Lung (tissue), 12 donors: Measurements from ENCODE around the gene ISM2. TPM values are rescaled to one million over a fixed set of nuclear protein-coding genes. Genes with fewer than 3 reads are reported as not detected.

ENCODE experiments used
- ATAC-seq: fragments of 200-7000 bp; cut with Tn5 transposase; one replicate; pipeline ENCODE4 v1.9.1; 2020; ENCODE audit warnings: moderate number of reproducible peaks; ENCODE audit not compliant: insufficient read depth, low FRiP score
- DNase-seq, 3 donors: peaks; one replicate each; pipeline ENCODE4 v3.0.0-alpha.2; 2013 to 2017
- H3K27ac ChIP-seq, 2 donors: one replicate each; pipeline ENCODE4 v1.5.1; 2013; ENCODE audit warnings: mild to moderate bottlenecking in 2 of 2, moderate library complexity in 2 of 2, control low read depth in 1 of 2, inconsistent platforms in 1 of 2, low read depth in 1 of 2, low read length in 1 of 2
- H3K27me3 ChIP-seq, 3 donors: one replicate each; pipeline ENCODE4 v1.5.1; 2013; ENCODE audit warnings: low read length in 2 of 3; ENCODE audit not compliant: control insufficient read depth in 3 of 3, insufficient read depth in 3 of 3
- H3K36me3 ChIP-seq, 4 donors: one replicate each; pipeline ENCODE4 v1.5.1; 2013; ENCODE audit warnings: low read length in 4 of 4, mild to moderate bottlenecking in 1 of 4, moderate library complexity in 1 of 4; ENCODE audit not compliant: control insufficient read depth in 4 of 4, insufficient read depth in 4 of 4
- H3K4me1 ChIP-seq, 5 donors: one replicate each; pipeline ENCODE4 v1.5.1; 2013; ENCODE audit warnings: low read length in 5 of 5, mild to moderate bottlenecking in 2 of 5, moderate library complexity in 1 of 5; ENCODE audit not compliant: control insufficient read depth in 5 of 5, insufficient read depth in 5 of 5
- H3K4me3 ChIP-seq: one replicate; pipeline ENCODE4 v1.5.1; 2013; ENCODE audit warnings: mild to moderate bottlenecking, control low read depth, moderate library complexity
- H3K9ac ChIP-seq, 2 donors: one replicate each; pipeline ENCODE4 v1.5.1; 2013; ENCODE audit warnings: low read length in 2 of 2, control low read depth in 1 of 2; ENCODE audit not compliant: insufficient read depth in 1 of 2
- H3K9me3 ChIP-seq, 4 donors: one replicate each; pipeline ENCODE4 v1.5.1; 2013; ENCODE audit warnings: low read length in 3 of 4, mild to moderate bottlenecking in 1 of 4, moderate library complexity in 1 of 4; ENCODE audit not compliant: control insufficient read depth in 4 of 4, insufficient read depth in 3 of 4
- CTCF ChIP-seq: IDR thresholded peaks from 2 replicates; pipeline ENCODE4 v1.5.1; 2012; ENCODE audit warnings: mild to moderate bottlenecking; ENCODE audit errors: control extremely low read depth, extremely low read depth
- WGBS, 2 donors: extraction: QIAGEN DNeasy Blood & Tissue Kit; methylation state at CpG; one replicate each; pipeline ENCODE4 v1.1.7; 2013; 5-methylcytosine and 5-hydroxymethylcytosine counted together
- polyA plus RNA-seq, 2 donors: library from polyadenylated mRNA; stranded (reverse); fragments of 200-250 nt; gene quantifications; one replicate each; pipeline ENCODE4 v1.2.1, GENCODE V29; 2013
- total RNA-seq, 2 donors: library from RNA; depleted of rRNA in 1 of 2; stranded (reverse); fragments of >200 nt in 1 of 2; gene quantifications; one replicate each; pipeline ENCODE4 v1.2.1, GENCODE V29; 2014 to 2021
- donor health status: control.
- donor health status: control.
- donor health status: Bipolar disorder and iron deficiency.
- donor health status: healthy.
- donor health status: DM: yes; HTN: yes; CAD: no.

ISM2 gene
- total and polyA plus RNA-seq, 4 donors: 0.02 TPM; not detected in 3

- H3K9ac ChIP-seq: no peak overlapping the region
- 93 to 94% methylated on average over 8 of the region's 8 CpGs for WGBS, 2 donors
- peaks cover 0 to 29% (median 16%) of the 10 kb centered on the region in 4 donors for H3K36me3 ChIP-seq
- TF ChIP-seq CTCF: no peak
- peaks cover 0 to 1% (median 0%) of the 10 kb centered on the region in 4 donors for H3K9me3 ChIP-seq
- no peak overlapping the region for H3K4me3 ChIP-seq
- no peak overlapping the region for H3K27ac ChIP-seq
- peaks cover 0 to 3% (median 0%) of the 10 kb centered on the region in 5 donors for H3K4me1 ChIP-seq
- ATAC-seq: no peak
- no peaks in the 10 kb centered on the region for H3K27me3 ChIP-seq
- DNase-seq: no peak
These were observed 13.0 kb upstream of the ISM2 start for GRCh38 chr14:77511486-77512162.

DNA sequence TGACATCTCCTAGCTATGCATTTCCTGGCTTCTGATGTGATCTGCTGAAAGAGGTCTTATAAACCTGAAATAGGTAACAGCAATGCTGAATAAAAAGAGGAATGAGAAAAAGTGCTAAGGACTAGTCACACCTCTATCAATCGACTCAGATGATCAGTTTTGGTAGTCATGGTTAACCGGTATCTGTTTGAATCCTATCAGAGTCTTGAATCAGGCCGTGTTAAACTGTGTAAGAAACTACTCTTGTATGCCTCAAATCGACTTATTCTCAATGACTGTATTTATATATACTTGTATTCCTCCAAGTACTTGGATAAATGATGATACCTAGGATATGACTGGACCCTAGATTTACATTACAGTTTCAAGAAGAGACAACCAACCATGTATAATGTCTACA lies 10.8 kb upstream of the ISM2 start:
- Histone ChIP-seq H3K9me3 (peaks cover 0 to 1% (median 0%) of the 10 kb centered on the region in 4 donors), H3K27ac (no peak overlapping the region), H3K36me3 (peaks cover 0 to 24% (median 16%) of the 10 kb centered on the region in 4 donors), H3K9ac (no peak overlapping the region), H3K4me1 (no peaks in the 10 kb centered on the region), H3K27me3 (no peaks in the 10 kb centered on the region), H3K4me3 (no peak overlapping the region)
- ATAC-seq: no peak
- DNase-seq: no peak
- TF ChIP-seq CTCF: no peak
- WGBS, 2 donors: 94 to 98% methylated on average over 4 of the region's 4 CpGs

DNA sequence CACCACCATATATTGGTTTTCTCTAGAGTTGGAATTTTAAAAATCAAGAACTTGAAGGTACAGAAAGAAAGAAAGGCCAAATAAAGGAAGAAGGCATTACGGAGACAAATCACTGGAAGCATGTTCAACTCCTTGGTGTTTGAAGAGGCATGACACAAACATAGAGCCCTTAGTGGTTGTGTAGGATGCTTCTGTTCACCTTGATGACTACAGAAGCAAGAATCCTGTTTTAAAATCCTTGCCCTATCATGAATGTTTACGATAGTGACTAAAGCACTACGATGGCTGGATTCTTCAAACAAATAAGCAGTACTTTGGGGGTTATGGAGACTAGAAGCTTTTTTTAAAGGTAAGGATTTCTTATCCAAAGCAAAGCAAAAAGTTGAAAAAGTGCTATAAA lies 10.3 kb upstream of the ISM2 start:
- ATAC-seq (no peak), DNase-seq (no peak)
- H3K4me1 ChIP-seq: no peaks in the 10 kb centered on the region
- TF ChIP-seq CTCF: no peak
- H3K9me3 ChIP-seq: peaks cover 0 to 1% (median 0%) of the 10 kb centered on the region in 4 donors
- 92 to 97% methylated on average over 3 of the region's 3 CpGs for WGBS, 2 donors
- H3K36me3 ChIP-seq: peaks cover 0 to 24% (median 15%) of the 10 kb centered on the region in 4 donors
- H3K27ac ChIP-seq: no peak overlapping the region
- no peak overlapping the region for H3K9ac ChIP-seq
- H3K4me3 ChIP-seq: no peak overlapping the region
- no peaks in the 10 kb centered on the region for H3K27me3 ChIP-seq
